ENCODE measurements around the gene DCAF7. TPM values are rescaled to one million over a fixed set of nuclear protein-coding genes. Genes with fewer than 3 reads are reported as not detected.

The DCAF7 gene
- total RNA-seq, 1 donor from 2014 or later: 103 TPM

DNA sequence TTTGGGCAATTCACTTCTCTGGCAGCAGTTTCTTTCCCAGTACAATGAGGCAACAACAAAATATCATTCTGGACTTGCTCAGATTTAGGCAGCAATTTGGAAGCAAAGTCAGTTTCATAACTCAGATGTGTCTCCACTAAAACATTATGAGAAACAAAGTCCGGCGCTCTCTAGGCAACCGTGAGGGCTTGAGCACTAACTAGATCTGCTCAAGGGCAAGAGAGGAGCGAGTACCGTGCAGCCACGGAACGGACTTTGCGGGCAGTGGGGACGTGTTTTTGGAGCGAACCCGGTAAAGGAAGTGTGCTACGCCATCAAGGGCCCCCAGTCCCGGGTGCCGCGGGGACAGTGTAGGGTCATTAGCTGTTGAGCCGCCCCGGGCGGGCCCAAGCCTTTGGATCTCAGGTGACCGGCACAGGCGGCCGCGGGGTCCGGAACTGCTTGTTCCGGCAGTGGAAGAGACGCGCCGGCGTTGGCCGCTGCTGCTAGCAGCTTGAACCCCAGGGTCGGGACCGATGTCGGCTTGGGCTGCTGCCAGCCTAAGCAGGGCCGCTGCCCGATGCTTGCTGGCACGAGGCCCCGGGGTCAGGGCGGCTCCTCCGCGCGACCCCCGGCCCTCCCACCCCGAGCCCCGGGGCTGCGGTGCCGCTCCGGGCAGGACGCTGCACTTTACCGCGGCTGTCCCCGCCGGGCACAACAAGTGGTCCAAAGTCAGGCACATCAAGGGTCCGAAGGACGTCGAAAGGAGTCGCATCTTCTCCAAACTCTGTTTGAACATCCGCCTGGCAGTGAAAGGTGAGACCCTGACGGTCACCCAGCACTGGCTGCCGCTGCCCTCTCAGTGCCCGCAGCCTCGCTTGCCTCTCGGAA is 50.5 kb downstream of the DCAF7 start, which contains the start of gene TACO1:
TACO1 (plus strand) TSS at position 327 of the 870 bp plus-strand sequence; CDS start at position 516, 189 bp downstream.
- peaks cover 17% of the 10 kb centered on the region for H3K4me1 Mint-ChIP-seq
- ChIA-PET POLR2A (interaction anchor here (0.5 to 2.9 kb wide), 11 partner anchors 10 to 1052 kb away, joined by 3 to 15 read pairs (median 4); partner anchors contain the start of genes DCAF7 and MAP3K3), CTCF (interaction anchor here (0.8 to 3.0 kb wide), 3 partner anchors 12 to 176 kb away, joined by 3 to 17 read pairs (median 4); no protein-coding TSS in a partner anchor)
- peak within 1 kb of the TSS; percentile 76 for H3K27ac Mint-ChIP-seq
- intact Hi-C loops (cut with micrococcal nuclease): loop anchor here (1.0 kb wide), 2 partner anchors 21 to 51 kb away; partner anchors contain the start of genes DCAF7 and MAP3K3
- DNase-seq (peak; percentile 80), ATAC-seq (ENCODE audit: low read depth) (peak; percentile 99)
- H3K36me3 Mint-ChIP-seq (ENCODE audit: low read depth): peaks cover 24% of the 10 kb centered on the region
- peak within 1 kb of the TSS; percentile 89 for H3K4me3 Mint-ChIP-seq
- no peak for TF ChIP-seq CTCF (IDR thresholded peaks at IDR 0.05)
- no peaks in the 10 kb centered on the region for H3K9me3 Mint-ChIP-seq
- H3K27me3 Mint-ChIP-seq: no peaks in the 10 kb centered on the region

DNA sequence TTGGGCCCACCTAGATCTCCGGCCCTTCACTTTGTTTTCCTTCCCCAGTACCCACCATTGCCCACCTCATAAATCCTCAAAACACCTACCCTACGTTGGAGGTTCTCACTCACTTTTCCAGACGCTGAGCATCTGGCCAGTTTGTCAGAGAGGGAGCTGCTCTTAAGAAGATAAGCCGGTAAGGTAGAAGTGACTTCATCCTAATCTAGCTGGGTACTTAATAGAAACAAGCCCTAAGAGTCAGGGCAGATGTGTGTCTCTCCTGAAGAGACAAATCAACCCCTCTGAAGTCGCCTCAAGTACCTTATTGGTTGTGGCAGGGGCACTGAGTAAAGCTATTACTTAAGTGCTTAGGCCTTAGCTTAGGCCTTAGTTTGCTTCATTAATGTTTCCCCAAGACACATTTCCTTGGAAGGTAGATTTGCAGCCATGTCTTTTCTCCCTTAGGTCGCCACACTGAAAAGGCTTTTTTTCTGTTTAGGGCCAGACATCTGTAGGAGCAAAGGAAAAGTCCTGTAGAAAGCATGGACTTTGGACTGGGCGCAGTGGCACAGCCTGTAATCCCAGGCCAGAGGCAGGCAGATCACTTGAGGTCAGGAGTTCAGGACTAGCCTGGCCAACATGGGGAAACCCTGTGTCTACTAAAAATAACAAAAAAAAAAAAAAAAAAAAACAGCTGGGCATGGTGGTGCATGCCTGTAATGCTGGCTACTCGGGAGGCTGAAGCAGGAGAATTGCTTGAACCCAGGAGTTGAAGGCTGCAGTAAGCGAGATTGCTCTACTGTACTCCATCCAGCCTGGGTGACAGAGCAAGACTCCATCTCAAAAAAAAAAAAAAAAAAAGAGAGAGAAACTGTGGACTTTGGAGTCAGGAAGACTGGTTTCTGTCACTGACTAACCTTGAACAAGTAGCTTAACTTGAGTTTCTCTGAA is 51.4 kb downstream of the DCAF7 start:
- Mint-ChIP-seq H3K36me3 (ENCODE audit: low read depth) (peaks cover 32% of the 10 kb centered on the region), H3K27ac (peak overlapping the region; percentile 71), H3K27me3 (no peaks in the 10 kb centered on the region), H3K4me1 (peaks cover 17% of the 10 kb centered on the region), H3K4me3 (peak overlapping the region; percentile 89), H3K9me3 (no peaks in the 10 kb centered on the region)
- DNase-seq (no peak), ATAC-seq (ENCODE audit: low read depth) (no peak)
- intact Hi-C loops (cut with micrococcal nuclease): no loop called here
- no peak for TF ChIP-seq CTCF (IDR thresholded peaks at IDR 0.05)
- ChIA-PET CTCF (interaction anchor here (3.0 kb wide), 1 partner anchor 11 kb away, joined by 17 read pairs; no protein-coding TSS in a partner anchor), POLR2A (interaction anchor here (0.5 to 2.9 kb wide), 9 partner anchors 9 to 242 kb away, joined by 3 to 15 read pairs (median 5); partner anchors contain the start of genes DCAF7 and MAP3K3)

DNA sequence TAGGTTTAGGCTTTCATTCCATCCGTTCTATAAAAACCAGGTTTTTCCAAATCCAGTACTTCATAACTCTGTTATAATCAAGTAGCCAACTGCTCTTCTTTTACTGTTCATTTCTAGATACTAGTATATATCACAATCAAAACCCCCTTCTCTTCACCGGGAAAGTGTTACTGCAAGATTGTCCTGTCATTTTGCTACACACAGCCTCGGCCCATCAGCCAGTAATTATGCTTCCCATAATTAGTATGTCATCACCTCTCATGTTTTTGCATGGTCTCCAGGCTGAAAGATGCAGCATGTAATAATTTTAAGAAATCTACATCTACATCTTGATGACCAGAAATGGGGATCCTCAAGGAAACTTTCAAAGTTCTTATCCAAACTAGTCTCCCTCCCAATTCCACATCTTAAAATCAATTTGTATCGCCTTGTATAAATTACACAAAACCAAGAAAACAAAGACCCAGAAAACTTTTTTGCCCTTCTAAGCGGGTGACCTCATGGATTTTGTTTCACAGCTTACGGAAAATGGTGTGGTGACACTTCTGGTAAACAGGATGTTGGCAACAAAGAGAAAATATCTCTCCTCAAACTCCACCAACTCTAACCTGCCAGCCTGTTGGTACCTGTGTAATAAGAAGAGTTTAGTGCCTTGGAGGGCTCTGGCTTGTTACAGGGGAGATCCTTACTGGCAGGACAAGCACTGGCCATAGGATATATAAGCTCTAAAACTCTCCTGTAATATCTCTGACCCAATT is 59.7 kb downstream of the DCAF7 start:
- intact Hi-C loops (cut with micrococcal nuclease): no loop called here
- ATAC-seq (ENCODE audit: low read depth) (no peak), DNase-seq (no peak)
- TF ChIP-seq CTCF (IDR thresholded peaks at IDR 0.05): no peak
- Mint-ChIP-seq H3K27ac (no peak overlapping the region), H3K27me3 (no peaks in the 10 kb centered on the region), H3K36me3 (ENCODE audit: low read depth) (peaks cover 52% of the 10 kb centered on the region), H3K4me1 (no peaks in the 10 kb centered on the region), H3K9me3 (no peaks in the 10 kb centered on the region), H3K4me3 (no peak overlapping the region)
- POLR2A ChIA-PET: interaction anchor here (1.8 kb wide), 1 partner anchor 9 kb away, joined by 4 read pairs; the partner anchor contains the start of gene TACO1
- CTCF ChIA-PET: interaction anchor here (1.2 to 10.0 kb wide), 4 partner anchors 131 to 203 kb away, joined by 3 to 141 read pairs (median 15); no protein-coding TSS in a partner anchor

DNA sequence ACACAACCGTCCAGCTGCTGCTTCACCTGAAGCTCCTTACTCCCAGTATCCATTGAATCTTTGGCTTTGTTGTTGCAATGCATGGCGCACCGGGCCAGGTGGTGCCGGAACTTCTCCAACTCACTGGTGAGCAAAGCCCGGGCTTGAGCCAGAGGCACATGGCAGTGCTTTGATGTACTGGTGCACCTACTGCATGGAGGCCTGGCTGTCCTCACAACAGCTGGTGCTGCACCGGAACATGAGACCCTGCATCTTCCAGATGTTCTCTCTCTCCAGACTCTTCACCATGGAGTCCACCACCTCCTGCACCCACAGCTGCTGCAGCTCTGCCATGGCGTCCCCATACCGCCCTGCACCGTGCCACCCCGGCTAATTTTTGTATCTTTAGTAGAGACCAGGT is 60.6 kb downstream of the DCAF7 start:
- no peak for DNase-seq
- Mint-ChIP-seq H3K4me3 (no peak overlapping the region), H3K9me3 (no peaks in the 10 kb centered on the region), H3K4me1 (no peaks in the 10 kb centered on the region), H3K27ac (no peak overlapping the region), H3K36me3 (ENCODE audit: low read depth) (peaks cover 44% of the 10 kb centered on the region), H3K27me3 (no peaks in the 10 kb centered on the region)
- CTCF ChIA-PET: interaction anchor here (1.1 to 10.0 kb wide), 5 partner anchors 132 to 204 kb away, joined by 3 to 141 read pairs (median 14); no protein-coding TSS in a partner anchor
- TF ChIP-seq CTCF (IDR thresholded peaks at IDR 0.05): no peak
- intact Hi-C loops (cut with micrococcal nuclease): no loop called here
- POLR2A ChIA-PET: interaction anchor here (0.7 to 2.7 kb wide), 5 partner anchors 9 to 573 kb away, joined by 4 to 10 read pairs (median 4); partner anchors contain the start of genes MAP3K3 and TACO1
- ATAC-seq (ENCODE audit: low read depth): no peak

All from activated B cell treated with CpG ODN at 0.5 μM for 24 hours (primary cell).